Spleen (tissue), 7 donors: Measurements from ENCODE around the gene P2RX7.

Experiments used
- POLR2AphosphoS5 ChIP-seq, 3 donors: sonication (generic); formaldehyde crosslinking; IDR thresholded peaks; one replicate each; pipeline ENCODE4 v1.5.1; 2017; ENCODE audit warnings: antibody characterized with exemption in 3 of 3
- TF ChIP-seq, protein P1 (sequence below), 11 experiments: fragments of 200-600 bp in 7 of 11; fragments of 450-650 bp in 4 of 11; sonication (generic) in 4 of 11; IDR thresholded peaks in 8 of 11; conservative IDR thresholded peaks in 3 of 11; 1 replicate in 7 of 11; 2 replicates in 4 of 11; pipeline versions ENCODE4 v1.4.0 to v1.8.0; 2016 to 2021; ENCODE audit warnings: antibody characterized with exemption in 11 of 11, inconsistent platforms in 4 of 11, mild to moderate bottlenecking in 1 of 11
- donor health status: DM: no; HTN: no; CAD: no; lungs with moderate emphysema.
- donor health status: DM: no; HTN: no; CAD: no.
- donor health status: DM: no; HTN: no; CAD: no.

DNA sequence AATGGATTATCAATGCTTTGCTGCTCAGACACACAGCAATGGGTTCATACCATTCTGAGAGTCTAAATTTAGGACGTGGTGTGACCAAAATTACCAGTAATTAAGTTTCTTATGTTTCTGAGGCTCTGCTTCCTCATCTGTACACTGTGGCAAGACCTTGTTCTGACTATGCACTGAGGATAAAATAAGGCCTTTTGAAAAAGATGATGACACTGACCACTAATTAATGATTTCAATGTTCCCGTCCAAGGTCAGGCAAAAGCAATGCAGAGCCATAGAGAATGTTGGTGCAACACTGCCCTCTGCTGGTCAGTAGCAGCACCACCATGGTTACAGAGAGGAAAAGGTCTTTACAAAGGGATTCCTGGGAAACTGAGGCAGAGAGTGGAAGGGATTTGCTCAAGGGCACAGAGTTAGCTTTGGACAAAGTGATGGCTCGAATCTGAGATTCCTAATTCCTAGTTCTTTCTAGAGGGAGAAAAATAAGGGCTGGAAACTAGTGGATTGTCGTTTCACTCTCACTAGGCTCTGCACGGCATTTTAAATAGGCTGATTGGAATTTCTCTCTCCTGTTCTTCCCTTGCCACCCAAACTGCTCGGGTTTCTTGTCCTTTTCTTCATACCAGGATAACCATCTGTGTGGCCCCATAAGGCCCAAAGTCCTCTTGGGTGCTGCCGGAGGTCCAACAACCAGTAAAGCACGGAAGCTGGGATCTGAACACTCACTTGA is 22.3 kb upstream of the P2RX7 start:
- TF ChIP-seq, protein P1, sequence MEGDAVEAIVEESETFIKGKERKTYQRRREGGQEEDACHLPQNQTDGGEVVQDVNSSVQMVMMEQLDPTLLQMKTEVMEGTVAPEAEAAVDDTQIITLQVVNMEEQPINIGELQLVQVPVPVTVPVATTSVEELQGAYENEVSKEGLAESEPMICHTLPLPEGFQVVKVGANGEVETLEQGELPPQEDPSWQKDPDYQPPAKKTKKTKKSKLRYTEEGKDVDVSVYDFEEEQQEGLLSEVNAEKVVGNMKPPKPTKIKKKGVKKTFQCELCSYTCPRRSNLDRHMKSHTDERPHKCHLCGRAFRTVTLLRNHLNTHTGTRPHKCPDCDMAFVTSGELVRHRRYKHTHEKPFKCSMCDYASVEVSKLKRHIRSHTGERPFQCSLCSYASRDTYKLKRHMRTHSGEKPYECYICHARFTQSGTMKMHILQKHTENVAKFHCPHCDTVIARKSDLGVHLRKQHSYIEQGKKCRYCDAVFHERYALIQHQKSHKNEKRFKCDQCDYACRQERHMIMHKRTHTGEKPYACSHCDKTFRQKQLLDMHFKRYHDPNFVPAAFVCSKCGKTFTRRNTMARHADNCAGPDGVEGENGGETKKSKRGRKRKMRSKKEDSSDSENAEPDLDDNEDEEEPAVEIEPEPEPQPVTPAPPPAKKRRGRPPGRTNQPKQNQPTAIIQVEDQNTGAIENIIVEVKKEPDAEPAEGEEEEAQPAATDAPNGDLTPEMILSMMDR (IDR thresholded peaks at IDR 0.05 in 8 of 11, conservative IDR thresholded peaks at IDR 0.05 in 3 of 11), result peak; percentile 85 to 96 (median 94)
- no peak for TF ChIP-seq POLR2AphosphoS5 (IDR thresholded peaks at IDR 0.05)
